ENCODE measurements around the gene ARSG. TPM values are rescaled to one million over a fixed set of nuclear protein-coding genes. Genes with fewer than 3 reads are reported as not detected.
"Not testable (repeated sequence)": the region's sequence is repeated elsewhere in the genome, so short reads cannot be mapped to it uniquely, and the experiment has no call there.

Gene ARSG
- total and polyA plus RNA-seq, 9 of the 15 experiments (the other 6 are each of a cell fraction or from before 2014, with no cell fraction given), result 1.0 to 5.6 (median 1.8) TPM

GRCh38 chr17:68249354-68249765, 41.9 kb upstream of the ARSG start:
- BruUV-seq (replicated peaks), result no TSS peak
- TF ChIP-seq ELK3 (CRISPR knock-in tag; IDR thresholded peaks at IDR 0.05), result no peak
- peak; percentile 59 for TF ChIP-seq NFIC (IDR thresholded peaks at IDR 0.05)
- TF ChIP-seq ZNF384 (IDR thresholded peaks at IDR 0.05; ENCODE audit: low read depth, low read length), result peak; percentile 64
- 0 out of 2 replicates have a peak, but pooled peaks have one; percentile 12 for TF ChIP-seq GABPA (tag; conservative IDR thresholded peaks at IDR 0.05; ENCODE audit: low read depth)
- TF ChIP-seq TRIM25 (IDR thresholded peaks at IDR 0.05; ENCODE audit: borderline replicate concordance), result no peak
- no peaks in the 10 kb centered on the region for H3K9me3 ChIP-seq (replicated peaks; ENCODE audit: control insufficient read depth, insufficient read depth, low read depth, low read length)
- no peak overlapping the region for H2AFZ ChIP-seq (ENCODE audit: low read depth, low read length)
- WGBS (ENCODE audit: insufficient coverage, low coverage, missing lambda C conversion rate), result 49% methylated on average over 7 of the region's 7 CpGs
- peak in 1 of 4 experiments; percentile 18 for DNase-seq (ENCODE audit: extremely low read depth in 1 of 4, low spot score in 3 of 4)
- H3K4me1 ChIP-seq (replicated peaks in 1 of 2; ENCODE audit: control insufficient read depth in 2 of 2, insufficient read depth in 2 of 2, low read length in 2 of 2), result peaks cover 9 to 26% of the 10 kb centered on the region in 2 experiments; a peak in 4 of 5 replicates
- in situ Hi-C loops (cut with MboI), result no loop called here
- ATAC-seq, result no peak
- ChIA-PET POLR2A (interaction anchor here (0.7 kb wide), 1 partner anchor 115 kb away, joined by 4 read pairs; no protein-coding TSS in a partner anchor), CTCF (ENCODE audit: low intra/inter-chr PET ratio) (no interaction called here)
- H3K79me2 ChIP-seq (ENCODE audit: control insufficient read depth, insufficient read depth, low read length), result peaks cover 11% of the 10 kb centered on the region; the same call in 2 of the 3 replicates
- no peak overlapping the region for H3K4me2 ChIP-seq (ENCODE audit: insufficient read depth, low read length)
- peaks cover 5% of the 10 kb centered on the region; the same call in 1 of the 3 replicates for H3K36me3 ChIP-seq (ENCODE audit: control insufficient read depth, insufficient read depth, low read length)
- no peak overlapping the region for H3K4me3 ChIP-seq
- H3K9me1 ChIP-seq (ENCODE audit: control insufficient read depth, insufficient read depth, low read length), result no peaks in the 10 kb centered on the region
- no peaks in the 10 kb centered on the region for H3K27me3 ChIP-seq (ENCODE audit: control insufficient read depth in 2 of 2, insufficient read depth in 2 of 2, low read length in 2 of 2)
- no peak overlapping the region; a peak in 1 of 4 replicates for H3K9ac ChIP-seq (ENCODE audit: insufficient read depth in 1 of 2, low read depth in 2 of 2, low read length in 2 of 2)
- H4K20me1 ChIP-seq (replicated peaks; ENCODE audit: control insufficient read depth, insufficient read depth, low read length), result no peaks in the 10 kb centered on the region
- FAIRE-seq, result no peak
- no peak overlapping the region for H3K27ac ChIP-seq (ENCODE audit: extremely low read depth, low read depth, low read length)
- intact Hi-C loops (cut with micrococcal nuclease), result loop anchor here (5.0 to 10.0 kb wide), 2 partner anchors 37 to 75 kb away; no protein-coding TSS in a partner anchor

GRCh38 chr17:68253426-68253825, 37.9 kb upstream of the ARSG start:
- H3K79me2 ChIP-seq (ENCODE audit: control insufficient read depth, insufficient read depth, low read length); CTCF ChIA-PET (ENCODE audit: low intra/inter-chr PET ratio); H3K9me1 ChIP-seq (ENCODE audit: control insufficient read depth, insufficient read depth, low read length); H3K9me3 ChIP-seq (replicated peaks; ENCODE audit: control insufficient read depth, insufficient read depth, low read depth, low read length); ATAC-seq; POLR2A ChIA-PET; H3K4me2 ChIP-seq (ENCODE audit: insufficient read depth, low read length); H3K4me3 ChIP-seq; H3K9ac ChIP-seq (ENCODE audit: insufficient read depth in 1 of 2, low read depth in 2 of 2, low read length in 2 of 2); BruUV-seq (replicated peaks); H2AFZ ChIP-seq (ENCODE audit: low read depth, low read length); H3K27ac ChIP-seq (ENCODE audit: extremely low read depth, low read depth, low read length); DNase-seq (ENCODE audit: extremely low read depth in 1 of 4, low spot score in 3 of 4); H3K36me3 ChIP-seq (ENCODE audit: control insufficient read depth, insufficient read depth, low read length); intact Hi-C loops (cut with micrococcal nuclease); H4K20me1 ChIP-seq (replicated peaks; ENCODE audit: control insufficient read depth, insufficient read depth, low read length); H3K27me3 ChIP-seq (ENCODE audit: control insufficient read depth in 2 of 2, insufficient read depth in 2 of 2, low read length in 2 of 2): not testable (repeated sequence)
- peaks cover 8 to 20% of the 10 kb centered on the region in 2 experiments for H3K4me1 ChIP-seq (replicated peaks in 1 of 2; ENCODE audit: control insufficient read depth in 2 of 2, insufficient read depth in 2 of 2, low read length in 2 of 2)
- in situ Hi-C loops (cut with MboI), result loop anchor here (25.0 kb wide), 1 partner anchor 509 kb away; no protein-coding TSS in a partner anchor
- FAIRE-seq, result peak; percentile 19
- WGBS (ENCODE audit: insufficient coverage, low coverage, missing lambda C conversion rate), result 80% methylated on average over 7 of the region's 7 CpGs
